ENCODE results near the gene GOLGA8J.
"Not testable (repeated sequence)": the region's sequence is repeated elsewhere in the genome, so short reads cannot be mapped to it uniquely, and the experiment has no call there.

Gene GOLGA8J

GRCh38 chr15:30082655-30083054 lies at the start of gene GOLGA8J:
TSS of gene GOLGA8J (plus strand) at chr15:30082955. CDS start at chr15:30083053, 98 bp downstream.
- not testable (repeated sequence) for DNase-seq

GRCh38 chr15:30033211-30033610 lies 49.5 kb upstream of the GOLGA8J start:
- no peak for DNase-seq

- no peak for DNase-seq
Measured at GRCh38 chr15:30033763-30034162, 49.0 kb upstream of the GOLGA8J start.

GRCh38 chr15:30036036-30036703 lies 46.6 kb upstream of the GOLGA8J start:
- DNase-seq: no peak

GRCh38 chr15:30038667-30039523 lies 43.9 kb upstream of the GOLGA8J start:
- no peak for DNase-seq

- no peak for DNase-seq
Measured at GRCh38 chr15:30041868-30042267, 40.9 kb upstream of the GOLGA8J start.

GRCh38 chr15:30042556-30042955 lies 40.2 kb upstream of the GOLGA8J start:
- no peak for DNase-seq

- no peak for DNase-seq
Measured at GRCh38 chr15:30043211-30043655, 39.5 kb upstream of the GOLGA8J start.

GRCh38 chr15:30044377-30044776 lies 38.4 kb upstream of the GOLGA8J start:
- DNase-seq: no peak

GRCh38 chr15:30044826-30045225 lies 37.9 kb upstream of the GOLGA8J start:
- not testable (repeated sequence) for DNase-seq

GRCh38 chr15:30045248-30046041 lies 37.3 kb upstream of the GOLGA8J start:
- DNase-seq: not testable (repeated sequence)

GRCh38 chr15:30046430-30046829 lies 36.3 kb upstream of the GOLGA8J start:
- no peak for DNase-seq

GRCh38 chr15:30055604-30056003 lies 27.2 kb upstream of the GOLGA8J start:
- no peak for DNase-seq

GRCh38 chr15:30056166-30056565 lies 26.6 kb upstream of the GOLGA8J start:
- DNase-seq: no peak

GRCh38 chr15:30059771-30060170 lies 23.0 kb upstream of the GOLGA8J start:
- DNase-seq: no peak

GRCh38 chr15:30062881-30063280 lies 19.9 kb upstream of the GOLGA8J start:
- DNase-seq: no peak

- DNase-seq: no peak
Measured at GRCh38 chr15:30063835-30064546, 18.8 kb upstream of the GOLGA8J start.

GRCh38 chr15:30065025-30065801 lies 17.5 kb upstream of the GOLGA8J start:
- DNase-seq: no peak

GRCh38 chr15:30068326-30068725 lies 14.4 kb upstream of the GOLGA8J start:
- no peak for DNase-seq

GRCh38 chr15:30072630-30073029 lies 10.1 kb upstream of the GOLGA8J start:
- no peak for DNase-seq

GRCh38 chr15:30073915-30074314 lies 8.8 kb upstream of the GOLGA8J start:
- no peak for DNase-seq

- DNase-seq: not testable (repeated sequence)
Measured at GRCh38 chr15:30080816-30081215, 1.9 kb upstream of the GOLGA8J start.
